Measurements from ENCODE around the gene FILIP1L. TPM values are rescaled to one million over a fixed set of nuclear protein-coding genes. Genes with fewer than 3 reads are reported as not detected.

The FILIP1L gene
- total RNA-seq, 1 donor = 15.2 TPM

DNA sequence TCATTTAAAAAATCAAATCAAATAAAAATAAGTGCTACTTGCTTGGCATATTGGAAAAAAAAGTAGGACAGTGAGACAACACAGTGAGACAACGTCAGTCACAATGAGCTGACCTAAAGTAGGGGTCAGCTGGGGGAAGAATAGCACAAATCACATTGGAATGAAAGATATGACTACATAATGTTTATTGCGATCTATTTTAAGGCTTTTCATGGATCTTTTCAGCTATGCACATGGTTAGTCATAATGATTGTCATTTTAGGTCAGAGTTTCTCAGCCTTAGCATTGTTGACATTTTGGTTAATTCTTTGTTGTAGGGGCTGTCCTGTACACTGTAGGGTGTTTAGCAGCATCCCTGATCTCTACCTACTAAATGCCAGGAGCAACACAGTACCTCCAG lies 252.1 kb downstream of the FILIP1L start:
- TF ChIP-seq, protein P1, sequence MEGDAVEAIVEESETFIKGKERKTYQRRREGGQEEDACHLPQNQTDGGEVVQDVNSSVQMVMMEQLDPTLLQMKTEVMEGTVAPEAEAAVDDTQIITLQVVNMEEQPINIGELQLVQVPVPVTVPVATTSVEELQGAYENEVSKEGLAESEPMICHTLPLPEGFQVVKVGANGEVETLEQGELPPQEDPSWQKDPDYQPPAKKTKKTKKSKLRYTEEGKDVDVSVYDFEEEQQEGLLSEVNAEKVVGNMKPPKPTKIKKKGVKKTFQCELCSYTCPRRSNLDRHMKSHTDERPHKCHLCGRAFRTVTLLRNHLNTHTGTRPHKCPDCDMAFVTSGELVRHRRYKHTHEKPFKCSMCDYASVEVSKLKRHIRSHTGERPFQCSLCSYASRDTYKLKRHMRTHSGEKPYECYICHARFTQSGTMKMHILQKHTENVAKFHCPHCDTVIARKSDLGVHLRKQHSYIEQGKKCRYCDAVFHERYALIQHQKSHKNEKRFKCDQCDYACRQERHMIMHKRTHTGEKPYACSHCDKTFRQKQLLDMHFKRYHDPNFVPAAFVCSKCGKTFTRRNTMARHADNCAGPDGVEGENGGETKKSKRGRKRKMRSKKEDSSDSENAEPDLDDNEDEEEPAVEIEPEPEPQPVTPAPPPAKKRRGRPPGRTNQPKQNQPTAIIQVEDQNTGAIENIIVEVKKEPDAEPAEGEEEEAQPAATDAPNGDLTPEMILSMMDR (IDR thresholded peaks at IDR 0.05; ENCODE audit: insufficient read depth, low read length) = no peak
- no peak overlapping the region for H3K4me3 ChIP-seq (ENCODE audit: low read depth, low read length)
- no peak for DNase-seq (ENCODE audit: low read depth)

DNA sequence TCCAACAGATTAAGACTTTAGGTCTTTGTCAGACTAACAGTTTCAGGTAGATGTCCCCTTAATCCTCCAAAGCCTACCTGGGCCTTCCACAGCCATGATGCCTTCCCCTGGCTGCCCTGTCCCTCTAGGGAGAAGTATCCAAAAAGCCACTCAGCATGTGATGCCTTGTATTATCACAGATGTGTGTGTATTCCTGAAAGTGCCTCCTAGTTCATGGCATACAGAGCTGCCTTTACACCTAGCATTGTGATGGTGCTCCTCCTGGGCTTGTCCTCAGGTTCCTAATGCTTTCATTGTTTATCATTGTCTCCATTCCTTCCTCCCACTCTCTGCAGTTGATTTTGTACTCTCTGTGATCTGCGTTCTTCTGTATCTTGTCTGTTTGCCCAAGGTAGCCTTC lies 253.1 kb downstream of the FILIP1L start:
- TF ChIP-seq, protein P1 (IDR thresholded peaks at IDR 0.05; ENCODE audit: insufficient read depth, low read length) = no peak
- no peak overlapping the region for H3K4me3 ChIP-seq (ENCODE audit: low read depth, low read length)
- DNase-seq (ENCODE audit: low read depth) = no peak

DNA sequence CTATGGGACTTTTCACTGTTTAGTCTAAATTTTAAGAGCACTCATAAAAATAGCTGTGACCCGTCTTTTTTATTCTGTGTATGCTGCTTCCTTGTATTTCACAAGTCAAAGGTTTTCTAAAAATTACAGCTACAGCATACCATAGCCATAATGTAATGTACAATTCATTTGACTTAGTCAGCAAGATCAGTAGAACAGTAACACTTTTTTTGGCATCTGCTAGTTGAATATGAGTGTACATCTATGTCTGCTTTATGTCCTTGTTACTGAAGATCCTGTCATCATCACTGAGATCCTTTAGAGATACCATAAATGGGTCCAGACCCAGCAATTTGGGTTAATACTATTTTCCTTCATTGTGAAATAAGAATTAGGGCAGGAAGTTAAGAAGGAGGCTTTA lies 254.5 kb downstream of the FILIP1L start:
- TF ChIP-seq, protein P1 (IDR thresholded peaks at IDR 0.05; ENCODE audit: insufficient read depth, low read length) = no peak
- DNase-seq (ENCODE audit: low read depth) = peak; percentile 96
- no peak overlapping the region for H3K4me3 ChIP-seq (ENCODE audit: low read depth, low read length)

DNA sequence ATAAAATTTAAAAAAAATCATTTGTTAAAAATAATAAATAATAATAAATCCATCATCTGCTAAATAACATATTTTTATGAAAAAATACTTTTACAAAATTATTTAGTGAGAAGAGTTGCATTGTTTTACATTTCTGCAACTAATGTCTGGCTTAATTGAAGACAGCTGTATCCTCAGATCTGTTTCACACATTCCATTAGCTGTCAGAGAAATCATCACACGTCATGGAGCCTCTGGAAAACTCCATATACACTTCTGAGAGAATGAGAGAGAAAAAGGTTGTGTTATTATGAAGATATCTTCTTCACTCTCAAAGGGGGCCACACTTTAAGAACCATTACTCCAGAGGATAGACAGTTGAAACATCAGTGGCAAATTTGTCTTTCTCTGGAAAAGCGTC lies 255.8 kb downstream of the FILIP1L start:
- DNase-seq (ENCODE audit: low read depth) = no peak
- no peak overlapping the region for H3K4me3 ChIP-seq (ENCODE audit: low read depth, low read length)
- TF ChIP-seq, protein P1 (IDR thresholded peaks at IDR 0.05; ENCODE audit: insufficient read depth, low read length) = no peak

DNA sequence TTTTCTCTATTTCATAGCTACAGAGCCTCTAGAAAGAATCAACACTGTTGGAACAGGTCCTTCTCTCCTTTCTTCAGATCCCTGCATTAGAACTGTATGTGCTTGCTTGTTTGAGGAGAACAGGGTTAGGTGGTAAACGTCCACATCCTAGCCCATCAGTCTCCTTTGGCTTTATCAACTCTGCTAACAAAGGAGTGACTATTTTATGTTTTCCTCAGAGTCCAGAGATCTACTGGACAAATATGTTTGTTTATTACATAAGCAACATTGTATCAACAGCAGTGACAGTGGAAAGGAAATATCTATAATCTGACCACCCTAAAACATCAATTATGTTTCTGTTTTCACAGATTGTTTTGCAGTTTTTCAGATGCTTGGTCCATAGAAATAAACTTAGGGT lies 257.0 kb downstream of the FILIP1L start:
- TF ChIP-seq, protein P1 (IDR thresholded peaks at IDR 0.05; ENCODE audit: insufficient read depth, low read length) = no peak
- DNase-seq (ENCODE audit: low read depth) = no peak
- H3K4me3 ChIP-seq (ENCODE audit: low read depth, low read length) = no peak overlapping the region

DNA sequence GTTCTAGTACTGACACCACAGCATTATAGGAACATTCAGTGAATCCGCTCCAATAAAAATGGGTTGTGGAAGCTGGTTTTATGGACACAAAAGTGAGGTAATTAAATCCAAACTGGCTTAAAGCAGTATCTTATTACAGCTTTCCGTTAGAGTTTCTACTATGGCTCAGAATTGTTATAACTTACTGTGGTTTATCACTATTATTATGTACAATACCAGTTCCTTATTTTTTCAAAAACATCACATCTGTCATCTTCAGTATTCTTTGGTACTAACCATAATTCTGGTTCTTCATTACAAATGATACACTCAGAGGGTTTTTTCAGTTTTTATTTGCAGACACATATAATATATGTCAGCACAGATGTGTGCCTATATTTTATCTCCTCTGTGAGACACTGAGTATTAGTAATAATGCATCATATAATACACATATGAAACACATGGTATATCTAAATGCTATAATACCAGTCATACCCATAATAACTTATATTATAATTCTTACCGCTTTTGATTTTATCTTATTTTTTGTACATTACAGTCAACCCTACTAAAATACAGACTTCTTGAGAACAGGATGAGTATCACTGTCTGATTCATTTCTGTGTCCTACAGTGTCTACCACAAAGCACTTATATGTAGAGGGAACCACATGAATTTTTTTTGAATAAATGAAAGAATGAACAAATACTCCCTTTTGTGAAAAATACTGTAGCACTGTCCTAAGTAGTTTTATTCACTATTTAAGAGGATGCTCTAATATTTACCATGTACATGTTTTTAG lies 257.7 kb downstream of the FILIP1L start:
- TF ChIP-seq, protein P1 (IDR thresholded peaks at IDR 0.05; ENCODE audit: insufficient read depth, low read length) = no peak
- H3K4me3 ChIP-seq (ENCODE audit: low read depth, low read length) = no peak overlapping the region
- no peak for DNase-seq (ENCODE audit: low read depth)

DNA sequence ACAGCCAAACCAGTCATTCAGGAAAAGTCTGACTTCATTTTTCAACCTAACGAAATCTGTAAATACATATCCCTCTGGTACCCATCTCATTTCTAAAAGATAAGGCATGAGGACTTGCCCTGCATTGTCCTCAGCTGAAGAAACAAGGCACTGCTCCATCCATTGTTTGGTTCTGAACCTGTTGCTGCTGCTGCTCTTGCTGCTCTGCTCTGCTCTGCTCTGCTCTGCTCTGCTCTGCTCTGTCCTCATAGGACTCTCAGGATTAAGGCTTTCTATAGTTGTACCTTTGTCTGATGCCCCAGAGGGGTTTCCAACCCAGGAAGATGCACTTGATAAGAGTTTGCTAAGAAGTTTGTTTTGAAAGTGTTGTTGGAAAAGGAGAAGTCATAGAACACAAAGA lies 258.4 kb downstream of the FILIP1L start:
- no peak overlapping the region for H3K4me3 ChIP-seq (ENCODE audit: low read depth, low read length)
- TF ChIP-seq, protein P1 (IDR thresholded peaks at IDR 0.05; ENCODE audit: insufficient read depth, low read length) = no peak
- no peak for DNase-seq (ENCODE audit: low read depth)

Measured in fibroblast of the aortic adventitia (primary cell).